ENCODE data around the gene ZFAND2A. TPM values are rescaled to one million over a fixed set of nuclear protein-coding genes. Genes with fewer than 3 reads are reported as not detected.

Gene ZFAND2A
- total and polyA plus RNA-seq, 8 donors, result 0.89 to 93.6 (median 30.7) TPM

GRCh38 chr7:1103789-1104515 is 56.0 kb downstream of the ZFAND2A start:
- Histone ChIP-seq H3K36me3 (no peaks in the 10 kb centered on the region), H3K9me3 (no peaks in the 10 kb centered on the region), H3K27ac (peak overlapping the region; percentile 69 to 79 (median 75)), H3K4me1 (peaks cover 42 to 74% (median 52%) of the 10 kb centered on the region in 4 donors), H3K4me3 (peak overlapping the region in 1 of 4 donors; percentile 19), H3K27me3 (no peaks in the 10 kb centered on the region)
- no peak for DNase-seq
- 67 to 83% (median 80%) methylated on average over 15 to 21 of the region's 21 CpGs for WGBS, 5 donors
- no peak for TF ChIP-seq CTCF (IDR thresholded peaks at IDR 0.05)
- no peak for TF ChIP-seq POLR2A (IDR thresholded peaks at IDR 0.05)
- TF ChIP-seq POLR2AphosphoS5 (IDR thresholded peaks at IDR 0.05), result no peak
- no peak for TF ChIP-seq EP300 (IDR thresholded peaks at IDR 0.05)
- intact Hi-C loops (cut with DNase I; ENCODE audit: low total_unique reads), result no loop called here

- H3K27me3 ChIP-seq, result no peaks in the 10 kb centered on the region
- H3K4me3 ChIP-seq, result peak overlapping the region in 1 of 4 donors; percentile 19
- 28 to 60% (median 49%) methylated on average over 34 of the region's 34 CpGs for WGBS, 5 donors
- peak in 2 of 3 donors; percentile 65 to 76 for TF ChIP-seq POLR2AphosphoS5 (IDR thresholded peaks at IDR 0.05)
- no peak for TF ChIP-seq POLR2A (IDR thresholded peaks at IDR 0.05)
- no peak for TF ChIP-seq EP300 (IDR thresholded peaks at IDR 0.05)
- H3K36me3 ChIP-seq, result peaks cover 0 to 6% (median 0%) of the 10 kb centered on the region in 4 donors
- H3K9me3 ChIP-seq, result no peaks in the 10 kb centered on the region
- peak in 1 of 2 donors; percentile 77 for DNase-seq
- intact Hi-C loops (cut with DNase I; ENCODE audit: low total_unique reads), result no loop called here
- peaks cover 42 to 74% (median 52%) of the 10 kb centered on the region in 4 donors for H3K4me1 ChIP-seq
- H3K27ac ChIP-seq, result peak overlapping the region; percentile 69 to 88 (median 75)
These were observed 56.8 kb downstream of the ZFAND2A start for GRCh38 chr7:1103009-1103788.

Other genes with a start within 250 kb of the ZFAND2A start
- gene ADAP1, start 205.5 kb downstream of the ZFAND2A start, total RNA-seq, result 100 to 1,000 TPM in 1 of 5 donors, 10 to 100 TPM in 2, 1 to 10 TPM in 2; 2.2 to 169 (median 18.5) TPM
- 10 to 100 TPM; 16.0 to 30.5 (median 29.4) TPM for gene ADAP1, start 205.5 kb downstream of the ZFAND2A start, polyA plus RNA-seq
- 10 to 100 TPM in 3 of 5 donors, 1 to 10 TPM in 2; 2.3 to 26.6 (median 14.2) TPM for gene COX19, start 184.6 kb downstream of the ZFAND2A start, total RNA-seq
- gene COX19, start 184.6 kb downstream of the ZFAND2A start, polyA plus RNA-seq, result 1 to 10 TPM; 3.9 to 6.5 (median 5.5) TPM
- 1 to 10 TPM in 1 of 5 donors, not detected in 4; 7.0 TPM for gene CYP2W1, start 177.0 kb downstream of the ZFAND2A start, total RNA-seq
- under 1 TPM in 2 of 3 donors, not detected in 1; 0.31 to 0.65 TPM for gene CYP2W1, start 177.0 kb downstream of the ZFAND2A start, polyA plus RNA-seq
- 10 to 100 TPM in 1 of 5 donors, 1 to 10 TPM in 4; 2.0 to 13.6 (median 4.4) TPM for gene GPR146, start 115.7 kb downstream of the ZFAND2A start, total RNA-seq
- gene GPR146, start 115.7 kb downstream of the ZFAND2A start, polyA plus RNA-seq, result 10 to 100 TPM in 2 of 3 donors, 1 to 10 TPM in 1; 6.4 to 14.6 (median 10.8) TPM
- gene GPER1, start 72.1 kb downstream of the ZFAND2A start, total RNA-seq, result 10 to 100 TPM in 2 of 5 donors, 1 to 10 TPM in 1, under 1 TPM in 1, not detected in 1; 0.58 to 18.3 (median 9.7) TPM
- 10 to 100 TPM; 21.9 to 31.2 (median 26.0) TPM for gene GPER1, start 72.1 kb downstream of the ZFAND2A start, polyA plus RNA-seq
- gene UNCX, start 72.7 kb upstream of the ZFAND2A start, total RNA-seq, result not detected
- gene UNCX, start 72.7 kb upstream of the ZFAND2A start, polyA plus RNA-seq, result not detected